GM10847 (cell line): Measurements from ENCODE around the gene PDK3.

Source experiments
- POLR2A ChIP-seq: IDR thresholded peaks from 2 replicates; pipeline ENCODE4 v1.6.1; 2011; ENCODE audit not compliant: insufficient read length; ENCODE audit errors: extremely low read depth

The PDK3 gene

DNA sequence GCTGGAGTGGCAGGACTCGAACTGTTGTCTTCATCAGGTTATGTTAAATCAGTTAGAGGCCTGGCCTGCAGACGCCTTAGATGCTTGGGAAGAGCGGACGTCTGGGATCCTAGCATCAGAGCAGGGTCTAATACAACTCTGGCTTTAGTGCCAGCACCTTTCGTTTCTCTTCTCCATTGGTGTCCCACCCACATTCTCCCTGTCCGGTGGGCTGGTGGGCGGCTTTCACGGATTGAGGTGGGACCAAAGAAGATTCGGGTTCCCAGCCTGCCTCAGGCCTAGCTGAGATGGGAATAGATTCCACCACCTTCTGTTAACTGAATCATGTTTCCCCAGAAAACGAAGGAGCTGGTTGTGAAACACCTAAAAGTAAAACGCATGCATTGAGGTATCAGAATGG is 939 bp downstream of the PDK3 start:
- no peak for TF ChIP-seq POLR2A

DNA sequence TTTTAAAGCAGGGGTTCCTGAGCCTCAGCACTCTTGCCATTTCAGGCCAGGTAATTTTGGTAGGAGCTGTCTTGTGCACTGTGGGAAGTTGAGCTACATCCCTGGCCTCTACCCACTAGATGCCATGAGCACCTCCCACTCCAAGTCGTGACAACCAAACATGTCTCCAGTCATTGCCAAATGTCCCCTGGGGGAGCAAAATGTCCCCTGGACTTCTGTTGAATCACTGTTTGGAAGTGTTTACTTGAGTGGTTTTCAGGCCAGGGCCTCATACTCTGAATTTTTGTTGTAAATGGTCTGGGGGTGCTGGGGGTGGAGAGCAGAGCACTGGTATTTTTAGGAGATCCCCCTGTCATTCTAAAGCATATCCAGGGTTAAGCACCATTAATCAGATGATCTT is 3.2 kb downstream of the PDK3 start:
- no peak for TF ChIP-seq POLR2A

DNA sequence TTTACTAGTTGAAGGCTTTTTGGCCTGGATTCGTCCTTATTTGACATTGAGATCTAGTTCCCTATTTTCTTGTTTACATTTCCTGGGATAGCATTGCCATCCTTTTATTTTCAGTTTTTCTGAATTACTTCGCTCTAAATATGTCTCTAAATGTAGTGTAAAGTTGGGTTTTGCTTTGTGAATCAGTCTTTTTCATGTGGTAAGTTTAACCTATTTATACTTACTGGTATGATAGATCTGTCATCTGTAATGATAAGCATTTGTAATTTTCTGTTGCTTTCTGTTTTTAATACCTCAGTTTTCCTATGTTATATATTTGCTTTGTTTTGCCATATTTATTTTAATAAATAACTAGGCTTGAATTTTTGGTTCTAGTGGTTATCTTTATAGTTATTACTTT is 6.7 kb downstream of the PDK3 start:
- TF ChIP-seq POLR2A = no peak

DNA sequence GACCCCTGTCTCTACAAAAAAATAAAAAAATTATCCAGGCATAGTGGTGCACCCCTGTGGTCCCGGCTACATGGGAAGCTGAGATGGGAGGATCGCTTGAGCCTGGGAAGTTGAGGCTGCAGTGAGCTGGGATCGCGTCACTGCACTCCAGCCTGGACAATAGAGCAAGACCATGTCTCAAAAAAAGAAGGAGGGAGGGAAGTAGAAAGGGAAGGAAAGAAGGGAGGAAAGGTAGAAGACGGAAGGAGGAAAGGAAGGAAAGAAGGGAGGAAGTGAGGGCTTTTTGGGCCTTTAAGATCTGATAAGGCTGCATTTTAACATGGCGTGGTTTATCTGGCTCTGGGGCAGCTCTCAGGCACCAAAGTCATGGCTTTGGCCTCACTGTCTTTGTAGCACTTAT is 10.4 kb downstream of the PDK3 start:
- TF ChIP-seq POLR2A = no peak

DNA sequence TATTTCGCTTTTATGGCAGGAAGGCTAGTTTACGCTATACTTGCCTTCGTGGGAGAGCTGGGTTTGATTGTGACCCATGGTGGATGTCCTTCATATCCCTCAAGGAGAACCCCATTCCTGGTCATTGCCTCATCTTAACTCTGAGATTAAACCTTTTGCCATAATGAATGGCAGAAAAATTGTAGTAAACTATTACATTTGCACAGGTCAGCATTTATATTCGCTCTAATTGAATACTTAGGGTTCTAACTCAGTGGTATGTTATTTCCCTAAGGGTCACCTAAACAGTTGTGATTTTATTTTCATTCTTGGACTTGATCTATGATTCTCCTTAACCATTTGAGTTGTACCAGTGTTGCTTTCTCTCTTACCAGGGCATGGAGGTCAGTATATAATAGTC is 13.4 kb downstream of the PDK3 start:
- no peak for TF ChIP-seq POLR2A

DNA sequence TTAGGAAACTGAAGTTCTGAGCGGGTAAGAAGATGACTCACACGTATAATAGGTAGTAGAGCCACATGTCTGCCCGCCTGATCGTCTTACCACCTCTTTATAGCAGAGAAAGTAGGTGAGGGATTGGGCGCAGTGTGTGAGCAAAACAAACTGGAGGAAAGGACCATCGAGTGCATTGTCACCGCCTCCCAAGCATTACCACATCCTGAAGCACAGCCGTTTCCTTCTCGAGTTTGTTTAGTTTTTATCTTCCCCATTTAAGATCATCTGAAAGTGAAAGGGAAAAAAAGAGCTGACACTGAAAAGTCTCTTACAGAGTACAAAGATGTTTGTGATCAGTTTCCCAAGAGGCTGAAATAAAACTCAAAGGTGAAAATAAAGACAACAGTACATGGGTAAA is 14.8 kb downstream of the PDK3 start:
- no peak for TF ChIP-seq POLR2A

DNA sequence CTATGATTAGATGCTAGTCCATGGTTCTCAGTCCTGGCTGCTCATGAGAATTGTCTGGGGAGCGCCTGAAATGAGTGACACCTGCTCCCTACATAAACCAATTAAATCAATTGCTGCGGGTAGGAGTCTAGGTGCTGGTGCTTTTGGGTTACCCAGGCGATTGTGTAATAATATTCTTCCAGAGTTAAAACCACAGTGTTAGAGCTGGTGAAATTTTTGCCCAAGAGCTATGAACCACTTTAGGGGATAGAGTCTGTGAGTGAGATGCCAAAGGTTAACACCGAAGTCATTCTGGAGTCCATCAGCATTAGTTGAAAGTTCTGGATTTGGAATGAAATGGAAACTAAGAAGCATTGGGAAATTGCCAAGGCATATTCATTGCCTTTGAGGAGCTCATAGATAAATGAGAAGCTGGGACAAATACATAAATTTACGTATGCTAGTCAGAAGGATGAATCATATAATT is 15.3 kb downstream of the PDK3 start:
- no peak for TF ChIP-seq POLR2A

DNA sequence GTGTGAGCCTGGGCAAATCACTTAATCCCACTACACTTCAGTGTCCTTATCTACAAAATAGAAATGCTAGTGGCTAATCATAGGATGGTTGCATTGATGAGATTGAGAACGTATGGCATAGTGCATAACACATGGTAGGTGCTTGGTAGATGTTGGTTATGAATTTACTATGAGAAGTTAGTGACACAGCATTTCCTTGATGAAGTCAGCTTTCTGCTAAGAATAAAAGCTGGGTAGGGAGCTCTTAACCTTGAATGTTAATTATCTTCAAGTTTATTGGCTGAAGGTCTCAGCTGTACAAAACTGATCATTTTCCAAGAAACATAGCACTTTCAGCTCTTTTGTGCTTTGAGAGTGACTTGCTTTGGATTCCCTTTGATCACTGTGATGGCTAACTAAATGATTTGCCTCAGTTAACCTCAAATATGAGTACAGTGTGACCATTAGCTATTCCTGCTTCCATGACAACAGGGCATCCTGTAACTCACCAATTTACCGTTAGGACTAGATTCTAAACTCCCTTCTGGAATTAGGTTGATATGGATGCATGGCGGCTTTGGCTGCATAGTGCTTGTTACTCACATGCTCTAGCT is 17.8 kb downstream of the PDK3 start:
- TF ChIP-seq POLR2A = no peak

DNA sequence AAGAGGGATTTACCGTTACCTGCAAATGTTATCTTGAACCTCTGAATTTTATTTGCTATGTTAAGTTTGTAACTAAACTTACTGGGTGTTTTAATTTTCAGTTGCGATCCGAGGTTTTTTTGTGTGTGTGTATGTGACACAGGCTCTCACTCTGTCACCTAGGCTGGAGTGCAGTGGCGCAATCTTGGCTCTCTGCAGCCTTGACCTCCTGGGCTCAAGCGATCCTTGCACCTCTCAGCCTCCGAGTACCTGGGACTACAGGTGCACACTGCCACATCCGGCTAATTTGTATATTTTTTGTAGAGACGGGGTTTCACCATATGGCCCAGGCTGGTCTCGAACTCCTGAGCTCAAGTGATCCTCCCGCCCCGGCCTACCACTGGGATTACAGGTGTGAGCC is 18.5 kb downstream of the PDK3 start:
- TF ChIP-seq POLR2A = no peak

DNA sequence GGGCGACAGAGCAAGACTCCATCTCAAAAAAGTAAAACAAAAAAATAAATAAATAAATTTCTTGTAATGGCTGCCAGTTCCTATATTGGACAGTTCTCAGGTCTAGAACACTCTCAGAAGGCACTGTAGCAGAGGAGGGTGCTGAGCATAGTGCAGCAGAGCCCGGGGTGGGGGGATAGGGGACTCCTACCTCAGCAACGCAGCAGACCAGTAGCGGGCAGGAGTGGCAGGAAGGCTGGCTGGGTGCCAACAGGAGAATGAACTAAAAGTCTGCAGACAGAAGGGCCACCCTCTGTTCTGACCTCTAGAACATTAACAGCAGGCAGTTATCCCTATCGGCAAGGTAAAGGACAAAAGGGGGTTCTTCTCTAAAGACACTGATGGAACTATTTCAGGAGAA is 20.2 kb downstream of the PDK3 start:
- TF ChIP-seq POLR2A = no peak

DNA sequence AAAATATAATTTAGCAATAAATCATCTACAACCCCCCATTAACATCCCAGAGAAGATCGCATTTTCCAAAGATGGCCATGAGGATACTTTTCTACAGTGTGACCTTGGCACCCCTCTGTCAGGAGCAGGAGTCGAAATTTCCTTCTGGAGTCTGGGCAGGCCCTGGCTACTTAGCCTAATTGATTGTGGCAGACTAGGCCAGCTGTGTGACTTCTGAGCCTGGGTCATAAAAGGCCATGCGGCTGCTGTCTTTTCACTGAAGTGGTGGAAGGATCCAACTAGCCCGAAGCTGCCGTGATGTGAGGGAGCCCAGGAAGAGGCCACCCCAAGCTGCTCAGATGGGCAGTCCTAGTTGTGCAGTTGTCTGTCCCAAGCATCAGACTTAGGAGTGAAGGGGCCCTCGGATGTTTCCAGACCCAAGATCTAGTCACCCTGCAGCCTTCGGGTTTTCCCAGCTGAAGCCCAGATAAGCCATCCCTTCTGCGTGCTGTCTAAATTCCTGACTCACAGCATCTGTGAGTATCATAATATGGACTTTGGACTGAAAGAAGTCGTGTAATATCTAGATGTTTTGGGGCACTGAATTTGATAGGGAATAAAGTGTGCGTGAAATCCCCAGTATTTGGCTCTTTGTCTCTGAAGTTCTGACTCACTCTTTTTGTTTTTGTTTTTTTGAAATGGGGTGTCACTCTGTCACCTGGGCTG is 21.0 kb downstream of the PDK3 start:
- TF ChIP-seq POLR2A = no peak

DNA sequence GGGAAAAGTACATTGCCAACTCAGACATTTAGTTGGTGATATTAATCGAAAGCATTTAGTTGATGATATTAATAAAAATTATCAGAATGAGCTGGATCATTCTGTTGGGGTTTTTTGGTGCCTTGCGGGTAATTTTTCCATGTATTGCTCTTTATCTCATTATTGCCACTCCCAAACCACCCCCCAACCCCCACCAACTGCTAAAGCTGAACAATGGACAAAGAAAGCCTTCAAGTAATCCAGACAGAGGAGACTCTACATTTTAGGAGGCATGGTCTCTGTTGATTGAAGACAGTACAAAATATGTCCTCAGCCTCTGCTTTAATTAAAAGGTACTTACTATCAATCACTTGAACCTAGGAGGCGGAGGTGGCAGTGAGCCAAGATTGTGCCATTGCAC is 22.5 kb downstream of the PDK3 start:
- no peak for TF ChIP-seq POLR2A

DNA sequence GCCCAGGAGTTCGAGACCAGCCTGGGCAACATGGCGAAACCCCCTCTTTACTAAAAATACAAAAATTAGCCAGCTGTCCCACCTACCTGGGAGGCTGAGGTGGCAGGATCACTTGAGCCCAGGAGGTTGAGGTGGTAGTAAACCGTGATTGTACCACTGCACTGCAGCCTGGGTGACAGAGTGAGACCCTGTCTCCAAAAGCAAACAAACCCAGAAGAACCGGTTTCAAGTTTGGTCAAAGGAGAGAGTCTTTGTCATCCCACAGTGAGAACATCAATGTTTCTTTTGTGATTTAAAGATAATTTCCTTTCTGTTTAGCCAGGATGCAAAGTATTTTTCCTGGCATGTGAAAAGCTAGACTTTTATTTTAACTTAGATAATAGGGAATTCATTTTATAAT is 26.7 kb downstream of the PDK3 start:
- no peak for TF ChIP-seq POLR2A

DNA sequence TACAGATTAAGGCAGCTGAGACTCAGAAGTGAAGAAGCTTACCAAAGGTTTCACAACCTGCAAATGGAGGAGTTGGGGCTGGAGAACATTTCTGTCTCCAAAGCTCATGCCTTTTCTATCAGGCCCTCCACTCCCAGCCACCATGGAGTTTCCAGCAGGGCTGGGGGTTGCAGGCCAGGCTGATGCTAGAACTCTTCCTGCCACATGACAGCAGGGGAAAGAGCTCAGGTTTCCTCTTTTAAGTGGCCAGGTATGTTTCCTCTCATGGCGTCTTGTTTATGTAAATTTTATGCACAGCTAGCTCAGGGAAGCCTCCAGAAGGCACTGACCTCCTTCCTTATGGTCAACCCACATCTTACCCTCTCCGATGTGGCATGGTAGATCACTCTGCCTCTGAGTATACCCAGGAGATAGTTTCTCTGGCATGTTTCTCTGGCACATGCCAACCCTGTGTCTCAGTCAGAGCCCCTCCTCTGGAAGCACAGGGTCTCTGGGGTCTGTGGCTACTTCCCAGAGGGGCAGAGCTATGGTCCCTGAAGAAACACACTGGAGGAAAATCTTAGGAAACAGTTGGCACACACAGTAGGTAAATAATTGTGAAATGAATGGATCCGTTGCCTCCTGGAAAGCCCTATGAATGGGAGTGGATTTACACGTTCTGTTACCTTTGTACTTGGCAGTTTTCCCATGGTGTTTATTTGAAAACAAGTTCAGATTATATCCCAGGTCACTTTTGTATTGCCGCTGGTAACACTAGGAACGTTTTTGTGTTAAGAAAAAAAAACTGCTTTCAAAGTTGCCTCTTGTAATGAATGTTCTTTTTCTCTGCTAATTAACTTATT is 28.9 kb downstream of the PDK3 start:
- TF ChIP-seq POLR2A = no peak

DNA sequence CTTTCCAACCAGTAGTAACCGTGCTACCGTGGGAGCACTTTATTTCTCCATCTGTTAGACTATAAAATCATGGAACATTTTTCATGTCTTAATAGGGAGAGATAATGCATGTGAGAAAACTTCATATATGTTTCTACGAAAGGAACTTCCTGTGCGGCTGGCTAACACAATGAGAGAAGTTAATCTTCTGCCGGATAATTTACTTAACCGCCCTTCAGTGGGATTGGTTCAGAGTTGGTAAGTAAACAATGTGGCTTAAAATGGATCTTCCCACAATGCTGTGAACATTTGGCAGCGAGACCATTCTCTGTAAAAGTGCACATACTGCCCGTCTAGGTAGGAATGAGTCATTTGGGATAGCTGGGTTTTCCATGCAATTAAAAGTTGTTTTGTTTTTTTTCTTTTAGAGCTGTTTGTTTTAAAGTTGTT is 29.6 kb downstream of the PDK3 start:
- no peak for TF ChIP-seq POLR2A

DNA sequence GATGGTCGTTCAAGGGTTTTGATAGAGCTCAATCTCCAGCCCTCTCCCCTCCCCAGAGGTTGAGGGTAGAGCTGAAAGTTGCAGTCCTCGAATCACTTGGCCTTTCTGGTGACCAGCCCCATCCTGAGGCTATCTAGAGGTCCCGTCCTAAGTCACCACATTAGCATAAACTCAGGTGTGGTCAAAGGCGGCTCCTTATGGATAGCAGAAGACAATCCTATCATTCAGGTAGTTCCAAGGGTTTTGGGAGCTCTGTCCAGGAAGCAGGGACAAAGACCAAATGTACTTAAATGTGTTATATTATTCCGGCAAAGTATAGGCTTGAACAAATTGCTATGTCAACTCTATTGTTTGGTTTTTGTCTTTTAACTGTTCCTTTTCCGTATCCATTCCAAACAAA is 30.6 kb downstream of the PDK3 start:
- TF ChIP-seq POLR2A = no peak

DNA sequence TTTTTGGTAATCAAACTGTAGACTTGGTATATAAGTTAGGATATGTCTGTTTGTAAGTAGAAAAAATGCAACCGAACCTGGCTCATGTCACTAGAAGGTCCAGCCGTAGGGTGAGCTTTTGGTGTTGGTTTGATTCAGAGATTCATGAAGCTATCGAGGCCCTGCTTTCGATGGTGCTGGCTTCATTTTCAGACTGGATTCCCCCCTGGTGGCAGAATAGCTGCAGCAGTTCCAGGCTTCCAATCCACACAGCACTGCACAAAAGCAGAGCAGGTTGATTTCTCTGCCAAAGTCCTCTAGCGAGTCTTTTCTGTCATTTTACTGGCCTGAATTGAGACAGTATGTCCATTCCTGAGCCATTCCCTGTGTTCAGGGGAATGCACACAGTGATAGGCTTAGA is 33.1 kb downstream of the PDK3 start:
- no peak for TF ChIP-seq POLR2A

DNA sequence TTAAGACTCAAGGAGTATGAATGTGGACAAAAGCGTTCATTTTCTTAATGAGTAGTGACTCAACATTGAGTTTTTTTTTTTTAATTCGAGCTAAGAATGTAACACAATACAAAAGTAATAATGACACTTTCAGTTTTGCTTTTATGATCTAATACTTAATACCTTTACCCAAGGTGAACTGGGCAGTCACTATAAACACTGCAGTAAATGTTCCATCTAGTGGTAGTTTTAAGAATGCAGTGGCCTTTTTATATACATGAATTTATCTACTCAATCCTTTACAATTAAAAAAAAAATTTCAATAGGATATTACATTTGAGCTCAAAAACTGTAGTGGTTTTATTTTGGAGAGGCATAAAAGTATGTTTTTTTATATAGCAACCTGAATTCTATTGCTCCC is 33.9 kb downstream of the PDK3 start:
- no peak for TF ChIP-seq POLR2A
